Caco-2 (cell line): ENCODE data around the gene DDX3X. TPM values are rescaled to one million over a fixed set of nuclear protein-coding genes. Genes with fewer than 3 reads are reported as not detected.

Experiments
- BruUV-seq: library from RNA; stranded (reverse); fragments of 400-500 nt; replicated peaks from 2 replicates; lab custom pipeline; 2021; lab: Mats Ljungman, UMichigan
- CTCF ChIA-PET: fragments of 300-600 bp; sonication (Branson Sonifier 250); formaldehyde crosslinking; loops from one replicate; lab custom pipeline; 2022; ENCODE audit warnings: antibody characterized with exemption; lab: Charles Lee
- POLR2A ChIA-PET: fragments of 300-600 bp; sonication (Branson Sonifier 250); formaldehyde crosslinking; loops from one replicate; lab custom pipeline; 2022; ENCODE audit warnings: antibody characterized with exemption; lab: Charles Lee
- DNase-seq, 2 experiments: peaks; one replicate each; pipeline versions ENCODE4 v3.0.0 to v3.0.0-alpha.2; 2020 to 2022
- H3K27me3 ChIP-seq: replicated peaks from 2 replicates; pipeline ENCODE4 v1.6.0; 2011; ENCODE audit warnings: low read length; ENCODE audit not compliant: control insufficient read depth, insufficient read depth
- H3K36me3 ChIP-seq: 2 replicates; pipeline ENCODE4 v1.5.1; 2011; ENCODE audit warnings: low read length; ENCODE audit not compliant: control insufficient read depth, insufficient read depth
- H3K4me1 ChIP-seq: fragments of 250-450 bp; sonication (Bioruptor Pico); 2 replicates; pipeline ENCODE4 v1.5.1; 2020; ENCODE audit warnings: mild to moderate bottlenecking
- H3K4me3 ChIP-seq: 2 replicates; pipeline ENCODE4 v1.5.1; 2011; ENCODE audit warnings: low read depth, mild to moderate bottlenecking, control low read depth, low read length
- H3K9me3 ChIP-seq: fragments of 250-450 bp; sonication (Bioruptor Pico); 2 replicates; pipeline ENCODE4 v1.5.1; 2020; ENCODE audit warnings: mild to moderate bottlenecking, moderate library complexity
- H3K27ac Mint-ChIP-seq: one replicate; pipeline ENCODE4 v1.8.0; 2022; ENCODE audit warnings: mixed read lengths; ENCODE audit not compliant: unreplicated experiment
- H3K27me3 Mint-ChIP-seq: one replicate; pipeline ENCODE4 v1.8.0; 2022; ENCODE audit warnings: mixed read lengths; ENCODE audit not compliant: insufficient read depth, unreplicated experiment
- H3K36me3 Mint-ChIP-seq: one replicate; pipeline ENCODE4 v1.8.0; 2022; ENCODE audit warnings: mild to moderate bottlenecking, mixed read lengths; ENCODE audit not compliant: insufficient read depth, unreplicated experiment
- H3K4me1 Mint-ChIP-seq: one replicate; pipeline ENCODE4 v1.8.0; 2022; ENCODE audit warnings: low read depth, mixed read lengths; ENCODE audit not compliant: unreplicated experiment
- H3K4me3 Mint-ChIP-seq: one replicate; pipeline ENCODE4 v1.8.0; 2022; ENCODE audit warnings: mild to moderate bottlenecking, moderate library complexity, mixed read lengths; ENCODE audit not compliant: unreplicated experiment
- H3K9me3 Mint-ChIP-seq: one replicate; pipeline ENCODE4 v1.8.0; 2022; ENCODE audit warnings: mixed read lengths; ENCODE audit not compliant: unreplicated experiment
- CTCF ChIP-seq, 2 experiments: fragments of 200-600 bp in 1 of 2; IDR thresholded peaks; 1 replicate in 1 of 2; 2 replicates in 1 of 2; pipeline versions ENCODE4 v1.5.1 to v1.8.0; 2011 to 2022; ENCODE audit warnings: antibody characterized with exemption in 1 of 2, control low read depth in 1 of 2, inconsistent platforms in 1 of 2, low read depth in 1 of 2, low read length in 1 of 2, mild to moderate bottlenecking in 1 of 2, moderate library complexity in 1 of 2; ENCODE audit not compliant: insufficient read depth in 1 of 2, severe bottlenecking in 1 of 2, unreplicated experiment in 1 of 2
- intact Hi-C: fragments of 100-400 bp; cut with micrococcal nuclease; formaldehyde crosslinking; loops from one replicate; pipeline ENCODE4 v1.10.0; 2022; ENCODE audit not compliant: unreplicated experiment
- total RNA-seq: library from RNA; stranded (reverse); gene quantifications from 2 replicates; pipeline ENCODE4 v1.2.3, GENCODE V29; 2022

The DDX3X gene
- total RNA-seq, 1 experiment from 2014 or later, result 302 TPM

GRCh38 chrX:41412261-41413081 is 78.5 kb downstream of the DDX3X start:
- Mint-ChIP-seq H3K27me3 (no peaks in the 10 kb centered on the region), H3K36me3 (no peaks in the 10 kb centered on the region), H3K27ac (no peak overlapping the region), H3K4me3 (no peak overlapping the region), H3K9me3 (no peaks in the 10 kb centered on the region), H3K4me1 (no peaks in the 10 kb centered on the region)
- intact Hi-C loops, result no loop called here
- no peaks in the 10 kb centered on the region for H3K36me3 ChIP-seq
- no peak for TF ChIP-seq CTCF (IDR thresholded peaks at IDR 0.05; ENCODE audit: insufficient read depth in 1 of 2, low read depth in 1 of 2, low read length in 1 of 2, severe bottlenecking in 1 of 2, unreplicated experiment in 1 of 2)
- DNase-seq, result peak in 1 of 2 experiments; percentile 31
- ChIA-PET POLR2A (interaction anchor here (0.6 kb wide), 1 partner anchor 29 kb away, joined by 12 read pairs; no protein-coding TSS in a partner anchor), CTCF (no interaction called here)
- no peaks in the 10 kb centered on the region for H3K4me1 ChIP-seq
- no peaks in the 10 kb centered on the region for H3K9me3 ChIP-seq
- no peak overlapping the region for H3K4me3 ChIP-seq
- H3K27me3 ChIP-seq, result no peaks in the 10 kb centered on the region
- no TSS peak for BruUV-seq

Other genes starting within 250 kb of the DDX3X start
- 71.5 and 73.7 TPM in 2 replicates for gene USP9X, start 248.7 kb upstream of the DDX3X start, total RNA-seq
- not detected in 2 replicates for gene NYX, start 113.2 kb downstream of the DDX3X start, total RNA-seq